ENCODE measurements around the gene ADGRF3. TPM values are rescaled to one million over a fixed set of nuclear protein-coding genes. Genes with fewer than 3 reads are reported as not detected.

The ADGRF3 gene
- total and polyA plus RNA-seq, 9 of the 15 experiments (the other 6 are each of a cell fraction or from before 2014, with no cell fraction given): 0.04 to 0.54 (median 0.16) TPM; not detected in 2

DNA sequence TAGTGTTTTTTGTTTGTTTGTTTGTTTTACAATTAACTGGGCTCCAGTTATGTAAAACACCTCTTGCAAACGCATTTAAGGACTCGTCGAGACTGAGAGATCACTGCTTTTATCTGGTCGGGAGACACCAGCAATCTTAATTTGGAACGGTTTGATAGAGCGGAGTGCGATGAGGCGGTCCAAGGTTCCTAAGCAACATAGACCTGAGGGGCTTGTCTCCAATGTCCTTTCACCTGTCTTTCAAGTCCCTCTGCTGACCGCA lies 1.4 kb downstream of the ADGRF3 start:
- FAIRE-seq (peak; percentile 15), ATAC-seq (no peak), DNase-seq (ENCODE audit: extremely low read depth in 1 of 4, low spot score in 3 of 4) (peak in 1 of 4 experiments; percentile 45)
- H3K4me3 ChIP-seq: peak overlapping the region; percentile 86
- H2AFZ ChIP-seq (ENCODE audit: low read depth, low read length): peak overlapping the region; percentile 56
- peak overlapping the region; percentile 98 for H3K4me2 ChIP-seq (ENCODE audit: insufficient read depth, low read length)
- H3K9me1 ChIP-seq (ENCODE audit: control insufficient read depth, insufficient read depth, low read length): no peaks in the 10 kb centered on the region
- CTCF ChIA-PET (ENCODE audit: low intra/inter-chr PET ratio): no interaction called here
- BruUV-seq (replicated peaks): TSS peak; percentile 97
- peaks cover 16 to 18% of the 10 kb centered on the region in 2 experiments for H3K4me1 ChIP-seq (replicated peaks in 1 of 2; ENCODE audit: control insufficient read depth in 2 of 2, insufficient read depth in 2 of 2, low read length in 2 of 2)
- H4K20me1 ChIP-seq (replicated peaks; ENCODE audit: control insufficient read depth, insufficient read depth, low read length): no peaks in the 10 kb centered on the region
- intact Hi-C loops (cut with micrococcal nuclease) (loop anchor here (5.0 kb wide), 2 partner anchors 67 to 103 kb away; partner anchors contain the start of genes HADHA and HADHB), in situ Hi-C loops (cut with MboI) (no loop called here)
- H3K9ac ChIP-seq (ENCODE audit: insufficient read depth in 1 of 2, low read depth in 2 of 2, low read length in 2 of 2): peak overlapping the region; percentile 96 to 99
- H3K79me2 ChIP-seq (ENCODE audit: control insufficient read depth, insufficient read depth, low read length): peaks cover 67% of the 10 kb centered on the region
- no peaks in the 10 kb centered on the region for H3K9me3 ChIP-seq (replicated peaks; ENCODE audit: control insufficient read depth, insufficient read depth, low read depth, low read length)
- no peaks in the 10 kb centered on the region for H3K36me3 ChIP-seq (ENCODE audit: control insufficient read depth, insufficient read depth, low read length)
- POLR2A ChIA-PET: interaction anchor here (0.6 to 5.4 kb wide), 13 partner anchors 9 to 424 kb away, joined by 3 to 64 read pairs (median 4); partner anchors contain the start of genes HADHA and HADHB
- H3K27ac ChIP-seq (ENCODE audit: extremely low read depth, low read depth, low read length): peak overlapping the region; percentile 97
- no peaks in the 10 kb centered on the region for H3K27me3 ChIP-seq (ENCODE audit: control insufficient read depth in 2 of 2, insufficient read depth in 2 of 2, low read length in 2 of 2)
- 1% methylated on average over 9 of the region's 9 CpGs for WGBS (ENCODE audit: insufficient coverage, low coverage, missing lambda C conversion rate)
- TF ChIP-seq FOSL1 (tag; conservative IDR thresholded peaks at IDR 0.05): no peak
- TF ChIP-seq POLR2H (tag; IDR thresholded peaks at IDR 0.05; ENCODE audit: low read depth): peak; percentile 55; the same call in 1 of the 2 replicates
- peak; percentile 57; the same call in 1 of the 2 replicates for TF ChIP-seq ZNF644 (tag; IDR thresholded peaks at IDR 0.05; ENCODE audit: low read depth)
- TF ChIP-seq, protein P1, sequence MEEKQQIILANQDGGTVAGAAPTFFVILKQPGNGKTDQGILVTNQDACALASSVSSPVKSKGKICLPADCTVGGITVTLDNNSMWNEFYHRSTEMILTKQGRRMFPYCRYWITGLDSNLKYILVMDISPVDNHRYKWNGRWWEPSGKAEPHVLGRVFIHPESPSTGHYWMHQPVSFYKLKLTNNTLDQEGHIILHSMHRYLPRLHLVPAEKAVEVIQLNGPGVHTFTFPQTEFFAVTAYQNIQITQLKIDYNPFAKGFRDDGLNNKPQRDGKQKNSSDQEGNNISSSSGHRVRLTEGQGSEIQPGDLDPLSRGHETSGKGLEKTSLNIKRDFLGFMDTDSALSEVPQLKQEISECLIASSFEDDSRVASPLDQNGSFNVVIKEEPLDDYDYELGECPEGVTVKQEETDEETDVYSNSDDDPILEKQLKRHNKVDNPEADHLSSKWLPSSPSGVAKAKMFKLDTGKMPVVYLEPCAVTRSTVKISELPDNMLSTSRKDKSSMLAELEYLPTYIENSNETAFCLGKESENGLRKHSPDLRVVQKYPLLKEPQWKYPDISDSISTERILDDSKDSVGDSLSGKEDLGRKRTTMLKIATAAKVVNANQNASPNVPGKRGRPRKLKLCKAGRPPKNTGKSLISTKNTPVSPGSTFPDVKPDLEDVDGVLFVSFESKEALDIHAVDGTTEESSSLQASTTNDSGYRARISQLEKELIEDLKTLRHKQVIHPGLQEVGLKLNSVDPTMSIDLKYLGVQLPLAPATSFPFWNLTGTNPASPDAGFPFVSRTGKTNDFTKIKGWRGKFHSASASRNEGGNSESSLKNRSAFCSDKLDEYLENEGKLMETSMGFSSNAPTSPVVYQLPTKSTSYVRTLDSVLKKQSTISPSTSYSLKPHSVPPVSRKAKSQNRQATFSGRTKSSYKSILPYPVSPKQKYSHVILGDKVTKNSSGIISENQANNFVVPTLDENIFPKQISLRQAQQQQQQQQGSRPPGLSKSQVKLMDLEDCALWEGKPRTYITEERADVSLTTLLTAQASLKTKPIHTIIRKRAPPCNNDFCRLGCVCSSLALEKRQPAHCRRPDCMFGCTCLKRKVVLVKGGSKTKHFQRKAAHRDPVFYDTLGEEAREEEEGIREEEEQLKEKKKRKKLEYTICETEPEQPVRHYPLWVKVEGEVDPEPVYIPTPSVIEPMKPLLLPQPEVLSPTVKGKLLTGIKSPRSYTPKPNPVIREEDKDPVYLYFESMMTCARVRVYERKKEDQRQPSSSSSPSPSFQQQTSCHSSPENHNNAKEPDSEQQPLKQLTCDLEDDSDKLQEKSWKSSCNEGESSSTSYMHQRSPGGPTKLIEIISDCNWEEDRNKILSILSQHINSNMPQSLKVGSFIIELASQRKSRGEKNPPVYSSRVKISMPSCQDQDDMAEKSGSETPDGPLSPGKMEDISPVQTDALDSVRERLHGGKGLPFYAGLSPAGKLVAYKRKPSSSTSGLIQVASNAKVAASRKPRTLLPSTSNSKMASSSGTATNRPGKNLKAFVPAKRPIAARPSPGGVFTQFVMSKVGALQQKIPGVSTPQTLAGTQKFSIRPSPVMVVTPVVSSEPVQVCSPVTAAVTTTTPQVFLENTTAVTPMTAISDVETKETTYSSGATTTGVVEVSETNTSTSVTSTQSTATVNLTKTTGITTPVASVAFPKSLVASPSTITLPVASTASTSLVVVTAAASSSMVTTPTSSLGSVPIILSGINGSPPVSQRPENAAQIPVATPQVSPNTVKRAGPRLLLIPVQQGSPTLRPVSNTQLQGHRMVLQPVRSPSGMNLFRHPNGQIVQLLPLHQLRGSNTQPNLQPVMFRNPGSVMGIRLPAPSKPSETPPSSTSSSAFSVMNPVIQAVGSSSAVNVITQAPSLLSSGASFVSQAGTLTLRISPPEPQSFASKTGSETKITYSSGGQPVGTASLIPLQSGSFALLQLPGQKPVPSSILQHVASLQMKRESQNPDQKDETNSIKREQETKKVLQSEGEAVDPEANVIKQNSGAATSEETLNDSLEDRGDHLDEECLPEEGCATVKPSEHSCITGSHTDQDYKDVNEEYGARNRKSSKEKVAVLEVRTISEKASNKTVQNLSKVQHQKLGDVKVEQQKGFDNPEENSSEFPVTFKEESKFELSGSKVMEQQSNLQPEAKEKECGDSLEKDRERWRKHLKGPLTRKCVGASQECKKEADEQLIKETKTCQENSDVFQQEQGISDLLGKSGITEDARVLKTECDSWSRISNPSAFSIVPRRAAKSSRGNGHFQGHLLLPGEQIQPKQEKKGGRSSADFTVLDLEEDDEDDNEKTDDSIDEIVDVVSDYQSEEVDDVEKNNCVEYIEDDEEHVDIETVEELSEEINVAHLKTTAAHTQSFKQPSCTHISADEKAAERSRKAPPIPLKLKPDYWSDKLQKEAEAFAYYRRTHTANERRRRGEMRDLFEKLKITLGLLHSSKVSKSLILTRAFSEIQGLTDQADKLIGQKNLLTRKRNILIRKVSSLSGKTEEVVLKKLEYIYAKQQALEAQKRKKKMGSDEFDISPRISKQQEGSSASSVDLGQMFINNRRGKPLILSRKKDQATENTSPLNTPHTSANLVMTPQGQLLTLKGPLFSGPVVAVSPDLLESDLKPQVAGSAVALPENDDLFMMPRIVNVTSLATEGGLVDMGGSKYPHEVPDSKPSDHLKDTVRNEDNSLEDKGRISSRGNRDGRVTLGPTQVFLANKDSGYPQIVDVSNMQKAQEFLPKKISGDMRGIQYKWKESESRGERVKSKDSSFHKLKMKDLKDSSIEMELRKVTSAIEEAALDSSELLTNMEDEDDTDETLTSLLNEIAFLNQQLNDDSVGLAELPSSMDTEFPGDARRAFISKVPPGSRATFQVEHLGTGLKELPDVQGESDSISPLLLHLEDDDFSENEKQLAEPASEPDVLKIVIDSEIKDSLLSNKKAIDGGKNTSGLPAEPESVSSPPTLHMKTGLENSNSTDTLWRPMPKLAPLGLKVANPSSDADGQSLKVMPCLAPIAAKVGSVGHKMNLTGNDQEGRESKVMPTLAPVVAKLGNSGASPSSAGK (IDR thresholded peaks at IDR 0.05): 0 out of 2 replicates have a peak, but pooled peaks have one; percentile 24
- TF ChIP-seq, protein P2, sequence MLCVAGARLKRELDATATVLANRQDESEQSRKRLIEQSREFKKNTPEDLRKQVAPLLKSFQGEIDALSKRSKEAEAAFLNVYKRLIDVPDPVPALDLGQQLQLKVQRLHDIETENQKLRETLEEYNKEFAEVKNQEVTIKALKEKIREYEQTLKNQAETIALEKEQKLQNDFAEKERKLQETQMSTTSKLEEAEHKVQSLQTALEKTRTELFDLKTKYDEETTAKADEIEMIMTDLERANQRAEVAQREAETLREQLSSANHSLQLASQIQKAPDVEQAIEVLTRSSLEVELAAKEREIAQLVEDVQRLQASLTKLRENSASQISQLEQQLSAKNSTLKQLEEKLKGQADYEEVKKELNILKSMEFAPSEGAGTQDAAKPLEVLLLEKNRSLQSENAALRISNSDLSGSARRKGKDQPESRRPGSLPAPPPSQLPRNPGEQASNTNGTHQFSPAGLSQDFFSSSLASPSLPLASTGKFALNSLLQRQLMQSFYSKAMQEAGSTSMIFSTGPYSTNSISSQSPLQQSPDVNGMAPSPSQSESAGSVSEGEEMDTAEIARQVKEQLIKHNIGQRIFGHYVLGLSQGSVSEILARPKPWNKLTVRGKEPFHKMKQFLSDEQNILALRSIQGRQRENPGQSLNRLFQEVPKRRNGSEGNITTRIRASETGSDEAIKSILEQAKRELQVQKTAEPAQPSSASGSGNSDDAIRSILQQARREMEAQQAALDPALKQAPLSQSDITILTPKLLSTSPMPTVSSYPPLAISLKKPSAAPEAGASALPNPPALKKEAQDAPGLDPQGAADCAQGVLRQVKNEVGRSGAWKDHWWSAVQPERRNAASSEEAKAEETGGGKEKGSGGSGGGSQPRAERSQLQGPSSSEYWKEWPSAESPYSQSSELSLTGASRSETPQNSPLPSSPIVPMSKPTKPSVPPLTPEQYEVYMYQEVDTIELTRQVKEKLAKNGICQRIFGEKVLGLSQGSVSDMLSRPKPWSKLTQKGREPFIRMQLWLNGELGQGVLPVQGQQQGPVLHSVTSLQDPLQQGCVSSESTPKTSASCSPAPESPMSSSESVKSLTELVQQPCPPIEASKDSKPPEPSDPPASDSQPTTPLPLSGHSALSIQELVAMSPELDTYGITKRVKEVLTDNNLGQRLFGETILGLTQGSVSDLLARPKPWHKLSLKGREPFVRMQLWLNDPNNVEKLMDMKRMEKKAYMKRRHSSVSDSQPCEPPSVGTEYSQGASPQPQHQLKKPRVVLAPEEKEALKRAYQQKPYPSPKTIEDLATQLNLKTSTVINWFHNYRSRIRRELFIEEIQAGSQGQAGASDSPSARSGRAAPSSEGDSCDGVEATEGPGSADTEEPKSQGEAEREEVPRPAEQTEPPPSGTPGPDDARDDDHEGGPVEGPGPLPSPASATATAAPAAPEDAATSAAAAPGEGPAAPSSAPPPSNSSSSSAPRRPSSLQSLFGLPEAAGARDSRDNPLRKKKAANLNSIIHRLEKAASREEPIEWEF (CRISPR knock-in tag; IDR thresholded peaks at IDR 0.05): 0 out of 2 replicates have a peak, but pooled peaks have one; percentile 49
